Activated CD8-positive, alpha-beta T cell treated with anti-CD3 and anti-CD28 coated beads for 36 hours (primary cell): ENCODE results near the gene C16orf74. TPM values are rescaled to one million over a fixed set of nuclear protein-coding genes. Genes with fewer than 3 reads are reported as not detected.

Source experiments
- ATAC-seq: fragments of 200-7000 bp; cut with Tn5 transposase; one replicate; pipeline ENCODE4 v1.10.0; 2021; ENCODE audit warnings: mild to moderate bottlenecking, moderate library complexity
- CTCF ChIA-PET: fragments of 350-600 bp; sonication (Branson Sonifier 250); formaldehyde crosslinking; loops from one replicate; lab custom pipeline; 2021; ENCODE audit warnings: antibody characterized with exemption; lab: Charles Lee
- POLR2A ChIA-PET: fragments of 350-600 bp; sonication (Branson Sonifier 250); formaldehyde crosslinking; loops from one replicate; lab custom pipeline; 2021; ENCODE audit warnings: antibody characterized with exemption; lab: Charles Lee
- DNase-seq: peaks from one replicate; pipeline ENCODE4 v3.0.0-alpha.2; 2020
- H3K27ac Mint-ChIP-seq: one replicate; pipeline ENCODE4 v1.8.0; 2021; ENCODE audit warnings: mild to moderate bottlenecking, mixed read lengths
- H3K27me3 Mint-ChIP-seq: one replicate; pipeline ENCODE4 v1.8.0; 2021; ENCODE audit warnings: mixed read lengths
- H3K36me3 Mint-ChIP-seq: one replicate; pipeline ENCODE4 v1.8.0; 2021; ENCODE audit warnings: low read depth, mixed read lengths
- H3K4me1 Mint-ChIP-seq: one replicate; pipeline ENCODE4 v1.8.0; 2021; ENCODE audit warnings: low read depth, mixed read lengths
- H3K4me3 Mint-ChIP-seq: one replicate; pipeline ENCODE4 v1.8.0; 2021; ENCODE audit warnings: mild to moderate bottlenecking, moderate library complexity, mixed read lengths
- H3K9me3 Mint-ChIP-seq: one replicate; pipeline ENCODE4 v1.8.0; 2021; ENCODE audit warnings: mixed read lengths
- CTCF ChIP-seq: fragments of 200-600 bp; IDR thresholded peaks from one replicate; pipeline ENCODE4 v1.8.0; 2022; ENCODE audit warnings: antibody characterized with exemption, mild to moderate bottlenecking
- intact Hi-C: fragments of 100-400 bp; cut with micrococcal nuclease; formaldehyde crosslinking; loops from one replicate; pipeline ENCODE4 v1.10.0; 2022
- microRNA-seq: library from miRNA; unstranded; fragments of <30 nt; microRNA quantifications from one replicate; pipeline ENCODE4 v1.2.0, GENCODE V29; 2022; ENCODE audit warnings: borderline microRNAs expressed, borderline replicate concordance
- total RNA-seq, 2 experiments: library from RNA; stranded (reverse); gene quantifications; one replicate each; pipeline ENCODE4 v1.2.3, GENCODE V29; 2021

Gene C16orf74
- total RNA-seq, 2 experiments from 2014 or later = 1.1 to 1.4 TPM

GRCh38 chr16:85659805-85660511, 90.9 kb downstream of the C16orf74 start:
- POLR2A ChIA-PET = no interaction called here
- H3K27me3 Mint-ChIP-seq = no peaks in the 10 kb centered on the region

GRCh38 chr16:85659336-85659735, 91.6 kb downstream of the C16orf74 start:
- no peaks in the 10 kb centered on the region for H3K9me3 Mint-ChIP-seq
- ChIA-PET POLR2A (no interaction called here), CTCF (interaction anchor here (0.7 to 8.2 kb wide), 21 partner anchors 9 to 239 kb away, joined by 3 to 84 read pairs (median 4); partner anchors contain the start of gene GINS2)
- DNase-seq (no peak), ATAC-seq (no peak)
- H3K4me3 Mint-ChIP-seq = no peak overlapping the region
- H3K27ac Mint-ChIP-seq = no peak overlapping the region
- peaks cover 23% of the 10 kb centered on the region for H3K36me3 Mint-ChIP-seq
- no peaks in the 10 kb centered on the region for H3K27me3 Mint-ChIP-seq
- TF ChIP-seq CTCF = no peak
- intact Hi-C loops = no loop called here
- no peaks in the 10 kb centered on the region for H3K4me1 Mint-ChIP-seq

More at GRCh38 chr16:85659805-85660511, 90.9 kb downstream of the C16orf74 start:
- intact Hi-C loops = no loop called here
- CTCF ChIA-PET = interaction anchor here (0.6 to 8.2 kb wide), 24 partner anchors 10 to 239 kb away, joined by 3 to 84 read pairs (median 4); partner anchors contain the start of gene GINS2
- ATAC-seq (peak; percentile 97), DNase-seq (peak; percentile 83)
- Mint-ChIP-seq H3K4me3 (no peak overlapping the region), H3K36me3 (peaks cover 23% of the 10 kb centered on the region), H3K4me1 (no peaks in the 10 kb centered on the region), H3K27ac (no peak overlapping the region), H3K9me3 (no peaks in the 10 kb centered on the region)
- TF ChIP-seq CTCF = peak; percentile 82

- Mint-ChIP-seq H3K27me3 (no peaks in the 10 kb centered on the region), H3K9me3 (no peaks in the 10 kb centered on the region), H3K4me1 (no peaks in the 10 kb centered on the region), H3K4me3 (no peak overlapping the region), H3K36me3 (peaks cover 24% of the 10 kb centered on the region), H3K27ac (no peak overlapping the region)
- DNase-seq (no peak), ATAC-seq (no peak)
- ChIA-PET CTCF (interaction anchor here (0.7 to 8.2 kb wide), 22 partner anchors 8 to 238 kb away, joined by 3 to 84 read pairs (median 4); partner anchors contain the start of gene GINS2), POLR2A (no interaction called here)
- no peak for TF ChIP-seq CTCF
- intact Hi-C loops = no loop called here
Observed at GRCh38 chr16:85658504-85659326, 92.2 kb downstream of the C16orf74 start.

GRCh38 chr16:85657996-85658395, 92.9 kb downstream of the C16orf74 start:
- ATAC-seq = no peak
- TF ChIP-seq CTCF = no peak
- Mint-ChIP-seq H3K36me3 (peaks cover 24% of the 10 kb centered on the region), H3K9me3 (no peaks in the 10 kb centered on the region), H3K27me3 (no peaks in the 10 kb centered on the region), H3K27ac (no peak overlapping the region), H3K4me3 (no peak overlapping the region), H3K4me1 (no peaks in the 10 kb centered on the region)
- intact Hi-C loops = no loop called here
- ChIA-PET CTCF (interaction anchor here (0.8 to 8.2 kb wide), 5 partner anchors 15 to 237 kb away, joined by 3 to 84 read pairs (median 18); no protein-coding TSS in a partner anchor), POLR2A (no interaction called here)
- DNase-seq = no peak

Small RNA genes within 50 kb of the gene (microRNA-seq; reads per million reads assigned to microRNA genes)
- 0.91 reads per million for gene MIR1910

Other genes with a start within 250 kb of the C16orf74 start
- 10 to 100 TPM; 33.6 to 34.5 TPM for gene GSE1, start 137.8 kb downstream of the C16orf74 start, total RNA-seq
- gene GINS2, start 62.1 kb downstream of the C16orf74 start, total RNA-seq = 10 to 100 TPM; 59.9 to 62.9 TPM
- 10 to 100 TPM; 32.4 to 38.6 TPM for gene EMC8, start 48.4 kb upstream of the C16orf74 start, total RNA-seq
- gene COX4I1, start 48.6 kb upstream of the C16orf74 start, total RNA-seq = 100 to 1,000 TPM; 515 to 543 TPM
- 100 to 1,000 TPM; 221 to 224 TPM for gene IRF8, start 148.1 kb upstream of the C16orf74 start, total RNA-seq